ENCODE data around the gene TMEM98.
"Not testable (repeated sequence)": the region's sequence is repeated elsewhere in the genome, so short reads cannot be mapped to it uniquely, and the experiment has no call there.

TMEM98 gene

DNA sequence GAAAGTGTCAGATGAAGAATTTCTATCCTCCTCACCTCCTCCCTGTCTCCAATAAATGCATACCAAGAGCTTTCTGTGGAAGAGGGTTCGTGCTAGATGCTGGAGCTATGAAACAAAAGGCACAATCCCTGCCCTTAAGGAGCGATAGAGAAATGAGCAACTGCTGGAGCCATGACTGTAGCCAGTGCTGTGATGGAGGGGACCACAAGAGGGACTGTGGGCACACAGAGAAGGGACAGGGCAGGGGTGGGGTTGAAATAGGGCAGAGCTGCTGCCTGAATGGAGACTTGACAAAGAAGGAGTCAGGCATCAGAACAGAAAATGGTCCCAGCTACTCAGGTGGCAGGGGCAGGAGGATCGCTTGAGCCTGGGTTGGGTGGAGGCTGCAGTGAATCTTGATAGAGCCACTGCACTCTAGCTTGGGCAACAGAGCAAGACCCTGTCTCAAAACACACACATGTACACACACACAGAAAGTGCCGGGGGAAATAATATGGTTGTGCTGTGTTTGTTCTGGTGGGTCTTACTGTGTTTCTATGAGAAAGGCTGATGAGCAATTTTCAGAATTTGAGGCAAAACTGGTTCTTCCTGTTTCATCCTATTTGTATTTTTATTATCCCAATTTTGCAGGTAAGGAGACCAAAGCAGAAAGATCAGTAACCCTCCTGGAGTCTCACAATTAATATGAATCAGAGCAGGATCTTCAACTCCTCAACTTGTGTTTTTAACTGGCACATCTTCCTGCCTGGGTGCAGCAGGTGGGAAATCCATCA is 16.5 kb downstream of the TMEM98 start:
- no peak for DNase-seq

- DNase-seq = no peak
Observed at GRCh38 chr17:32946375-32947135, 18.6 kb downstream of the TMEM98 start.

- DNase-seq = no peak
Observed at GRCh38 chr17:32947736-32948135, 19.8 kb downstream of the TMEM98 start.

GRCh38 chr17:32949181-32949580 is 21.2 kb downstream of the TMEM98 start:
- no peak for DNase-seq

DNA sequence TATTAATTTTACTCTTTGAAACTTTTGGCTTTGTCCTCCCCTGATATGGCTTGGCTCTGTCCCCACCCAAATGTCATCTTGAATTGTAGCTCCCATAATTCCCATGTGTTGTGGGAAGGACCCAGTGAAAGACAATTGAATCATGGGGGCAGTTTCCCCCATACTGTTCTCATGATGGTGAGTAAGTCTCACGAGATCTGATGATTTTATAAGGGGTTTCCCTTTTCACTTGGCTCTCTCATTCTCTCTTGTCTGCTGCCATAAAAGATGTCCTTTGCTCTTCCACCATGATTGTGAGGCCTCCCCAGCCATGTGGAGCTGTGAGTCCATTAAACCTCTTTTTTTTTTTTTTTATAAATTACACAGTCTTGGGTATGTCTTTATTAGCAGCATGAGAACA is 24.5 kb downstream of the TMEM98 start:
- DNase-seq = not testable (repeated sequence)

DNA sequence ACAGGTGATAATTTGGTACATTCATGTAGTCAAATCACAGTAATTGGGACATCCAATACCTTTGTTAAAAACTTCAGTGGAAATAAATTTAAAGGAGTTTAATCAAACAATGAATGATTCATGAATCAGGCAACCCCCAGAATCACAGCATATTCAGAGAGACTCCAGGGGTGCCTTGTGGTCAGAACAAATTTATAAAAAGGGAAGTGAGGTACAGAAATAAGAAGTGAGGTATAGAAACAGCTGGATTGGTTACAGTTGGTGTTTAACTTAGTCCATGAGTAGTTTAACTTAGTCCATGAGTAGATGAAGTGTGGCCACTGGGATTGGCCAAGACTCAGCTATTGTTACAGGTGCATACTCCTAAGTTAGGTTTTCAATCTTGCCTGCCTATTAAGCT is 25.1 kb downstream of the TMEM98 start:
- DNase-seq = no peak

- DNase-seq = no peak
Observed at GRCh38 chr17:32953857-32954256, 25.9 kb downstream of the TMEM98 start.

DNA sequence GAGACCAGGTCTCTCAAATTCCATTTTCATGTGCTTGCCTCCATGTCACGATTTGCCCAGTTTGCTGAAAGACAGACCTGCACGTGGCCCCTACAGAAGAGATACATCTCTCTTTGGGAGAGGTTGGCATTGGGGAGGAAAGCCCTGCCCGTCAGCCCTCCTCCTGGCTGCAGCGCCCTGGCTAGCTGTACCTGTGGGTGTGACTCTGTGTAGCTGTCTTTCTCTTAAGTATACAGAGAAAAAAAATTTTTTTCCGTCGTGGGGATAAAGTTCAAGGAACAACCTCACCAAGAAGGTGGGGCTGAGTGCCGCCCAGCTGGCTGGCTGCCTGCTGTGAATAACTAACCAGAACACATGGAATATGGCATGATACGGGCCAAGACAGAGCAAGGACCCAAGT is 26.5 kb downstream of the TMEM98 start:
- DNase-seq = no peak

GRCh38 chr17:32955155-32955554 is 27.2 kb downstream of the TMEM98 start:
- DNase-seq = no peak

DNA sequence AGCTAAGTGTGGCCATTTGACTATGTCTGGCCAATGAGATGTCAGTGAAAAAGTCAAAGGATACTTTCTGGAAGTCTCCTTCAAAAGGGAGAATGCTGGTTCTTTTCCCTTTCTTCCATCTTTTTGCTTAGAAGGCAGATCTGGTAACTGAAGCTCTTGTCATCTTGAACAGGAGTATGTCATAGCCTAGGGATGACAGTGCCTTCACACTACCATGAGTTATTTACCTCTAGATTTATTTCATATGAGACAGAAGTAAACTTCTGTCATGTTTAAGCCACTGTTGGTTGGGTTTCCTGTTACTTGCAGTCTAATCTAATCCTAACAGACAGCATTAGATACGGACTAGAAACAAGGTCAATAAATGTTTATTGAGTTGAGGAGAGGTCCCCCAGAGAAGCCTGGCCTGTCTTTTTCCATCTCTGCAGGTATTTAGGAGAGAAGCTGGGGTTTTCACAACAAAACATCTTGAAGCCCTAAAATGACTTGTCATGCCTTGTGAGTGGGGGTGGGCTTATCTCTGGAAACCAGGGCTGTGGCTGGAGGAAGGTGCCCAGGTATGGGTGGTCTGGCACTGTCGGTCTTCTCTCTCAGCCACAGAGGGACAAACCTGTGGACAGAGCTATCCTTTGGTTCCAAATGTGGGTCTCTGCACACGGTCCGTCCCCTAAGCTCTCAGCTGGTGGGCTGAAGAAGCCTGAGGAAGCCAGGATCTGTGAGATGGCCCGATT is 28.5 kb downstream of the TMEM98 start:
- no peak for DNase-seq

- DNase-seq = no peak
Observed at GRCh38 chr17:32958418-32958817, 30.5 kb downstream of the TMEM98 start.

GRCh38 chr17:32960815-32961214 is 32.9 kb downstream of the TMEM98 start:
- no peak for DNase-seq

- no peak for DNase-seq
Observed at GRCh38 chr17:32962320-32962711, 34.4 kb downstream of the TMEM98 start.

DNA sequence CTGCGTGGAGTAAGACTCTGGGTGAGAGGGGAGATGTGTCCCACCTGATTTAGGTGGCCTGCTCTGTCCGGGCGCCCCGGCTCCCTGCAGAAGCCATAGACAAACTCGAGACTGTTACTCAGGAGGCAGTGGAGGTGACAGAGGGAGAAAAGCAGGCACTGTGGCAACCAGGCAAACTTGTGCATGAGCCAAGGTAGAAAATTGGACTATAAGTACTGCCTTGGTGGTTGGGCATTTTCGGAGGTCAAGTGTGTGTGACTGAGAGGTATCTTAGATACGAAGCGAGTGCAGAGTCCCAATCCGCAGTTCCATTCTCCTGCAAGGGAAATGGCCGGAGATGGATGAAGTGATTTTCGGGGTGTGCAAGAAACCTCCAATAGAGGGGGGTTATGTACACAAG is 36.6 kb downstream of the TMEM98 start:
- DNase-seq = no peak

GRCh38 chr17:32969231-32969630 is 41.3 kb downstream of the TMEM98 start:
- not testable (repeated sequence) for DNase-seq

DNA sequence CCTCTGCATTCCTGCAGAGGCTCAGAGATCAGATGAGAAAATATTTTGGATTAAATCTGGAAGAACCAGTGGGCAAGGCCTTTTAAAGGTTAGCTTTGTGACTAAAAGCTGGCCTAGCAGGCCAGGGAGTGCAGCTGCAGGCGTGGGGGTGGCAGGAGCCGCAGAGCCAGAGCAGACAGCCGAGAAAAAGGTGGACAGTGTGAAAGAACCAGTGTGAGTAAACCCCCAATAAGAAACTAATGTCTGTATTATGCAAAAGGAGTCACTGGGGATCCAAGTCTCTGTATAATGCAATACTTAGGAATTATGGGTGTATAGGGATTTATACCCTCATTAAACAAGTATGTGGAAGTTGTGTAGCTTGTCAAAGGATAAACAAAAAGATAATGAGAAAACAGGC is 42.3 kb downstream of the TMEM98 start:
- DNase-seq = no peak

GRCh38 chr17:32971171-32971570 is 43.2 kb downstream of the TMEM98 start:
- no peak for DNase-seq

- DNase-seq = no peak
Observed at GRCh38 chr17:32976131-32976530, 48.2 kb downstream of the TMEM98 start.

GRCh38 chr17:32976605-32977004 is 48.7 kb downstream of the TMEM98 start:
- no peak for DNase-seq

GRCh38 chr17:32980230-32980629 is 52.3 kb downstream of the TMEM98 start:
- DNase-seq = no peak

- not testable (repeated sequence) for DNase-seq
Observed at GRCh38 chr17:32981611-32982010, 53.7 kb downstream of the TMEM98 start.

GRCh38 chr17:32985050-32985756 is 57.2 kb downstream of the TMEM98 start:
- no peak for DNase-seq

GRCh38 chr17:32987453-32987805 is 59.5 kb downstream of the TMEM98 start:
- not testable (repeated sequence) for DNase-seq

Measured in CD4-positive, alpha-beta T cell treated with Interleukin-6 for 4 hours (primary cell).